ENCODE results near the gene GTSE1. TPM values are rescaled to one million over a fixed set of nuclear protein-coding genes. Genes with fewer than 3 reads are reported as not detected.
A peak's percentile ranks its signal among the peaks of the same experiment; 100 is the strongest.

Gene GTSE1
- total RNA-seq, 2 experiments from 2014 or later = 67.6 to 76.2 TPM

DNA sequence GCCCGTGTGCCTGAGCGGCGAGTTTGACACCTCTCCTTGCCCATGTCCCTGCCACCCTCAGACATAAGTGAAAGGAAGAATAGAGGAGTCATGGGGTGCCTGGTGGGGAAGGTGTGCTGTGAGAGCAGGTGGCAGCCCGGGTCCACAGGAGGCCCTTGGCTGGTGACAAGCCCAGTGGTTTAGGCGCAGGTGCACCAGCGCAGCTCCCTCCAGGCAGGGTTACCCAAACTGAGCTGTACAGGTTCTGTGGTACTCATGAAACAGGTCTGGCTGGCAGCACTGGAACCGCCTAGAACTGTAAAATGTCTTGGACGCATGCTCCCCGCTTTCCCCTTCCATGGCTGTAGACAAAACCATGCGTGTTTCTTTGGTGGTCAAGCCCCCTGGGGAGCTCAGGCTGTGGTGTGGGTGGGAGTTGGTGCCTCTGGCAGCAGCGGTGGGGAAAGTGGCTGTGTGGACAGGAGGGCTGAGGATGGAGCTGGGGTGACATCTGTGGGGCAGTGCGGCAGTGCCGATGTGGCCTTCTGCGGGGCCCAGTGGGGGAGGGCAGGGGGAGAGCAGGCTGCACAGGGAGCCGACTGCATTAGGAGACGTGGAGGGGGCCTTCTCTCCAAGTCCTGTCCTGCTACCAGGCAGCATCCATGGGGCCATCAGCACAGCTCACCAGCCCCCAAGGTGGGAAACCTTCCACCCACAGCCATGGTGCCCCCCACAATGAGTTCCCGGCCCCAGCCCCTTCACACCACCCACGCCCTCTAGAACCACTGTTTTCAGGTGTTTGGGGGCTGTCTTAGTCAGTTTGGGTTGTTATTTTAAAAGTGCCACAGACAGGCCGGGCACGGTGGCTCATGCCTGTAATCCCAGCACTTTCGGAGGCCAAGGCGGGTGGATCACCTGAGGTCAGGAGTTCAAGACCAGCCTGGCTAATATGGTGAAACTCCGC lies 5.6 kb upstream of the GTSE1 start:
- H3K4me1 Mint-ChIP-seq = peaks cover 59% of the 10 kb centered on the region
- H3K27ac Mint-ChIP-seq = no peak overlapping the region
- H3K36me3 Mint-ChIP-seq (ENCODE audit: low read depth) = peaks cover 54% of the 10 kb centered on the region
- no peaks in the 10 kb centered on the region for H3K27me3 Mint-ChIP-seq
- no peak overlapping the region for H3K4me3 Mint-ChIP-seq
- peaks cover 6% of the 10 kb centered on the region for H3K9me3 Mint-ChIP-seq
- CTCF ChIA-PET = no interaction called here
- POLR2A ChIA-PET = interaction anchor here (0.6 to 2.5 kb wide), 2 partner anchors 41 to 470 kb away, joined by 4 to 10 read pairs; partner anchors contain the start of gene CDPF1
- DNase-seq = no peak

- DNase-seq = no peak
- H3K36me3 Mint-ChIP-seq (ENCODE audit: low read depth) = peaks cover 56% of the 10 kb centered on the region
- H3K27me3 Mint-ChIP-seq = no peaks in the 10 kb centered on the region
- ChIA-PET POLR2A (no interaction called here), CTCF (no interaction called here)
- H3K27ac Mint-ChIP-seq = no peak overlapping the region
- H3K4me1 Mint-ChIP-seq = peaks cover 61% of the 10 kb centered on the region
- H3K9me3 Mint-ChIP-seq = peaks cover 6% of the 10 kb centered on the region
- H3K4me3 Mint-ChIP-seq = no peak overlapping the region
Observed at GRCh38 chr22:46292173-46292572, 4.5 kb upstream of the GTSE1 start.

DNA sequence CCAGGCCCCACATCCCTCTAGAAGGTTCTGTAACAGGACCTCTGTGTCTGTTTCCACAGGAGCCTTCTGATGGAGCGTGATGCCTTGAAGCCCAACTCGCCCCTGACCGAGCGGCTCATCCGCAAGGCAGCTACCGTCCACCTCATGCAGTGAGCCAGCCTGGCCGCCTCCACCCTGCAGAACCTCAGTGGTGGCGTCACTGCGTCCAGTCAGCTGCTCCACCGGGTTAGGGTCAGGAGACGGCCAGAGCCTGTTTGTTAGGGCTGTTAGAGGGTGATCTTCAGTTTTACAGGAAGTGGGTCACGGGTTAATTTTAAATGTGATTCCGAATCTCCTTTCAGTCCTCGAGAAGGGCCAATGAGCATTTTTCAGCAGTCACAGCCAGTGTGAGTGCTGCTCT lies 3.9 kb upstream of the GTSE1 start:
- no peak overlapping the region for H3K27ac Mint-ChIP-seq
- H3K4me1 Mint-ChIP-seq = peaks cover 61% of the 10 kb centered on the region
- peaks cover 55% of the 10 kb centered on the region for H3K36me3 Mint-ChIP-seq (ENCODE audit: low read depth)

DNA sequence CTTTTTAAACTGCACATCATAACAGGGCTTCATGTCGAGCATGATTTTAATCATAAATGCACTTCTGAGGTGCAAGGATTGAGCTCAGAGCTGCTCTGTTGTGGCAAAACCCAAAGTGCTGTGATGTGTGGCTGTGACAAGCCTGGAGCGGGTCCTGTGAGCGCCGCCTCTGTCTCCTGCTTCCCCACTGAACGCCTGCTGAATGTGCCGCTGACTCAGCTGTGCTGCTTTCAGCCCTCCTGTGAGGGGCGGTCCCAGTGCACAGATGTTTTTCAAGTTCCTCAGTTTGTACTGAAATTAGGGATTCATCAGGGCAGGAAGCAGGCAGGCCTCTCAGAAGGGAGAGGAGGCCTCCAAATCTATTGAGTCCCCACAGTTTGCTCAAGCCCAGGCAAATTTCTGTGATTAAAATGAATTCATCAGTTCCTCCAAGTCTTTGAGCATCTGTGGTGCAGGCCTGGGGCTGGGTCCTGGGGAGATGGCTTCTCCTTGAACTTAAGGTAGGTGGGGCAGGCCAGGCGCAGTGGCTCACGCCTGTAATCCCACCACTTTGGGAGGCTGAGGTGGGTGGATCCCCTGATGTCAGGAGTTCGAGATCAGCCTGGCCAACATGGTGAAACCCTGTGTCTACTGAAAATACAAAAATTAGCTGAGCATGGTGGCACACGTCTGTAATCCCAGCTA lies 3.0 kb upstream of the GTSE1 start:
- DNase-seq = no peak
- Mint-ChIP-seq H3K9me3 (peaks cover 6% of the 10 kb centered on the region), H3K36me3 (ENCODE audit: low read depth) (peaks cover 52% of the 10 kb centered on the region), H3K27me3 (no peaks in the 10 kb centered on the region), H3K4me3 (no peak overlapping the region), H3K4me1 (peaks cover 60% of the 10 kb centered on the region), H3K27ac (peak overlapping the region; percentile 35)
- POLR2A ChIA-PET = no interaction called here
- CTCF ChIA-PET = no interaction called here

More for the DNA sequence above, 3.9 kb upstream of the GTSE1 start:
- H3K4me3 Mint-ChIP-seq = no peak overlapping the region
- no peak for DNase-seq
- no peaks in the 10 kb centered on the region for H3K27me3 Mint-ChIP-seq
- peaks cover 6% of the 10 kb centered on the region for H3K9me3 Mint-ChIP-seq
- POLR2A ChIA-PET = no interaction called here
- CTCF ChIA-PET = no interaction called here

- Mint-ChIP-seq H3K27ac (peak overlapping the region; percentile 97), H3K4me1 (peaks cover 60% of the 10 kb centered on the region), H3K27me3 (no peaks in the 10 kb centered on the region), H3K9me3 (peaks cover 6% of the 10 kb centered on the region), H3K36me3 (ENCODE audit: low read depth) (peaks cover 61% of the 10 kb centered on the region), H3K4me3 (peak overlapping the region; percentile 88)
- ChIA-PET CTCF (interaction anchor here (1.1 to 2.6 kb wide), 4 partner anchors 41 to 173 kb away, joined by 3 to 16 read pairs (median 6); partner anchors contain the start of gene CDPF1), POLR2A (interaction anchor here (0.9 to 6.4 kb wide), 7 partner anchors 7 to 174 kb away, joined by 3 to 48 read pairs (median 19); partner anchors contain the start of gene CDPF1)
- DNase-seq = no peak
Observed at GRCh38 chr22:46294784-46295183, 1.9 kb upstream of the GTSE1 start.

- Mint-ChIP-seq H3K9me3 (peaks cover 6% of the 10 kb centered on the region), H3K27me3 (no peaks in the 10 kb centered on the region), H3K4me1 (peaks cover 58% of the 10 kb centered on the region), H3K27ac (peak overlapping the region; percentile 97), H3K36me3 (ENCODE audit: low read depth) (peaks cover 62% of the 10 kb centered on the region), H3K4me3 (peak overlapping the region; percentile 88)
- ChIA-PET CTCF (interaction anchor here (0.6 to 2.6 kb wide), 11 partner anchors 8 to 301 kb away, joined by 3 to 16 read pairs (median 5); partner anchors contain the start of gene CDPF1), POLR2A (interaction anchor here (0.7 to 6.4 kb wide), 20 partner anchors 8 to 496 kb away, joined by 3 to 48 read pairs (median 6); partner anchors contain the start of genes CDPF1, PPARA, TRMU and TTC38)
- DNase-seq = no peak
Observed at GRCh38 chr22:46295277-46295971, 1.2 kb upstream of the GTSE1 start.

- peak; percentile 37 for DNase-seq
- ChIA-PET CTCF (interaction anchor here (0.7 to 2.6 kb wide), 6 partner anchors 15 to 291 kb away, joined by 3 to 16 read pairs (median 8); partner anchors contain the start of gene CDPF1), POLR2A (interaction anchor here (1.5 to 6.4 kb wide), 9 partner anchors 10 to 261 kb away, joined by 3 to 48 read pairs (median 19); partner anchors contain the start of genes CDPF1 and TRMU)
- Mint-ChIP-seq H3K27me3 (no peaks in the 10 kb centered on the region), H3K9me3 (peaks cover 3% of the 10 kb centered on the region), H3K4me3 (peak overlapping the region; percentile 88), H3K36me3 (ENCODE audit: low read depth) (peaks cover 60% of the 10 kb centered on the region), H3K4me1 (peaks cover 62% of the 10 kb centered on the region), H3K27ac (peak overlapping the region; percentile 70)
Observed at GRCh38 chr22:46297151-46297812, 612 bp downstream of the GTSE1 start.

- H3K9me3 Mint-ChIP-seq = no peaks in the 10 kb centered on the region
- CTCF ChIA-PET = interaction anchor here (0.8 to 1.2 kb wide), 2 partner anchors 12 to 178 kb away, joined by 3 read pairs; no protein-coding TSS in a partner anchor
- peaks cover 61% of the 10 kb centered on the region for H3K36me3 Mint-ChIP-seq (ENCODE audit: low read depth)
- peak overlapping the region; percentile 16 for H3K27ac Mint-ChIP-seq
- no peak for DNase-seq
- peak overlapping the region; percentile 88 for H3K4me3 Mint-ChIP-seq
- POLR2A ChIA-PET = interaction anchor here (0.8 to 6.4 kb wide), 2 partner anchors 9 to 171 kb away, joined by 3 to 29 read pairs; no protein-coding TSS in a partner anchor
- H3K27me3 Mint-ChIP-seq = no peaks in the 10 kb centered on the region
- H3K4me1 Mint-ChIP-seq = peaks cover 68% of the 10 kb centered on the region
Observed at GRCh38 chr22:46299101-46299500, 2.4 kb downstream of the GTSE1 start.

DNA sequence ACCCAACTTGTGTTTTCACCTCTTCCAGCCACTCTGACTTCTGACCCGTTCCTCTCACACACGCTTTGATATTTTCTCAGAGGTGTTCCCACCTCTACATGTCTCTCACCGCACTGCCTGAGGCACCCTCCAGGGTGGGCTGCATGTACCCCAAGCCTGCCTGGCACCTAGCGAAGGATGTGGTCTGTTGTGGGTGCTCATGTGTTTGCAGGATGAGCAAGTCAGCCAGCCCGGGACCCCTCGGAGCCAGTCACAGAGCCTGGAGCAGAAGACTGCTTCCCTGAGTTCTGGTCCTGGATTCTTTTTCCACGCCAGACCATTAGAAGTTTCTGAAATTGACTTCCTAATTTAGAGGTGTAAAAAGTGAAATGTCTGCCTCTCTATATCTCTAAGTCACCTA lies 3.8 kb downstream of the GTSE1 start:
- no peak overlapping the region for H3K27ac Mint-ChIP-seq
- H3K27me3 Mint-ChIP-seq = no peaks in the 10 kb centered on the region
- no peak overlapping the region for H3K4me3 Mint-ChIP-seq
- ChIA-PET POLR2A (interaction anchor here (6.4 kb wide), 1 partner anchor 7 kb away, joined by 29 read pairs; no protein-coding TSS in a partner anchor), CTCF (interaction anchor here (1.0 to 1.1 kb wide), 2 partner anchors 11 to 179 kb away, joined by 3 to 4 read pairs; no protein-coding TSS in a partner anchor)
- peaks cover 65% of the 10 kb centered on the region for H3K4me1 Mint-ChIP-seq
- DNase-seq = no peak
- no peaks in the 10 kb centered on the region for H3K9me3 Mint-ChIP-seq
- H3K36me3 Mint-ChIP-seq (ENCODE audit: low read depth) = peaks cover 63% of the 10 kb centered on the region

DNA sequence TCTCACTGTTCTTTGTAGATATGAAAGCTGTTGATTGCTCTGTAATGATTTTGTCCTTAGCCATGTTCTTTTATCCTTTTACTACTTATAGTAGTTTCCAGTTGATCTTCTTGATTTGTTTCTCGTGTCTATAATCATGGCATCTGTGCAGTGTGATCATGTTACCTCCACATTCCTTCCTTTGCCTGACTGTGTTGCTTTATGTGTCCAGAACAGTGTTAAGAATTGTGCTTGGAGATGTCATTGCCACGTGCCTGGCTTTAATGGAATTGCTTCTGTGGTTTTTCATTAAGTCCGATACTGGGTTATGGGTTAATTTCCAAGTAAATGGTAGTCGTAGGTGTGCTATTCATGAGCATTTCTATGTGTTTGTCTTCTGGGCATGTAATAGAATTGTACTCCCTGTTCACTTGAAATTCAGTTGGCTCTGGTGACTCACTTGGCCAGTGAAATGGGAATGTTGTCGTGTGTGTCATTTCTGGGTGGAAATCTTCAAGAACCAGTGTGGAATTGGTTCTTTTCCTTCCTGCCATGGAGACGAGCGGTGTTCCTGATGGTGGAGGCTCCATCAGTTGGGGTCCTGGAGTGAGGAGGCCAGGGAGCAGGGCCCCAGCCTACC lies 6.8 kb downstream of the GTSE1 start:
- H3K36me3 Mint-ChIP-seq (ENCODE audit: low read depth) = peaks cover 72% of the 10 kb centered on the region
- no peaks in the 10 kb centered on the region for H3K27me3 Mint-ChIP-seq
- peaks cover 50% of the 10 kb centered on the region for H3K4me1 Mint-ChIP-seq
- H3K4me3 Mint-ChIP-seq = no peak overlapping the region
- no peak for DNase-seq
- POLR2A ChIA-PET = interaction anchor here (1.7 kb wide), 1 partner anchor 32 kb away, joined by 6 read pairs; the partner anchor contains the start of gene TRMU
- H3K27ac Mint-ChIP-seq = peak overlapping the region; percentile 16
- H3K9me3 Mint-ChIP-seq = no peaks in the 10 kb centered on the region
- CTCF ChIA-PET = no interaction called here

GRCh38 chr22:46308283-46308988 lies 11.8 kb downstream of the GTSE1 start:
- DNase-seq = no peak
- H3K36me3 Mint-ChIP-seq (ENCODE audit: low read depth) = peaks cover 62% of the 10 kb centered on the region
- POLR2A ChIA-PET = interaction anchor here (0.6 to 4.0 kb wide), 3 partner anchors 11 to 1381 kb away, joined by 4 to 29 read pairs (median 5); partner anchors contain the start of genes CDPF1 and GTSE1
- H3K27ac Mint-ChIP-seq = no peak overlapping the region
- CTCF ChIA-PET = no interaction called here
- no peaks in the 10 kb centered on the region for H3K9me3 Mint-ChIP-seq
- H3K4me1 Mint-ChIP-seq = peaks cover 22% of the 10 kb centered on the region
- H3K27me3 Mint-ChIP-seq = no peaks in the 10 kb centered on the region
- no peak overlapping the region for H3K4me3 Mint-ChIP-seq

Data from activated CD4-positive, alpha-beta memory T cell treated with anti-CD3 and anti-CD28 coated beads, Interleukin-2, amount 10 ng/mL, durations not matched to agents 7 days and 5 days (primary cell).